ENCODE data around the gene IL17REL.

The IL17REL gene

DNA sequence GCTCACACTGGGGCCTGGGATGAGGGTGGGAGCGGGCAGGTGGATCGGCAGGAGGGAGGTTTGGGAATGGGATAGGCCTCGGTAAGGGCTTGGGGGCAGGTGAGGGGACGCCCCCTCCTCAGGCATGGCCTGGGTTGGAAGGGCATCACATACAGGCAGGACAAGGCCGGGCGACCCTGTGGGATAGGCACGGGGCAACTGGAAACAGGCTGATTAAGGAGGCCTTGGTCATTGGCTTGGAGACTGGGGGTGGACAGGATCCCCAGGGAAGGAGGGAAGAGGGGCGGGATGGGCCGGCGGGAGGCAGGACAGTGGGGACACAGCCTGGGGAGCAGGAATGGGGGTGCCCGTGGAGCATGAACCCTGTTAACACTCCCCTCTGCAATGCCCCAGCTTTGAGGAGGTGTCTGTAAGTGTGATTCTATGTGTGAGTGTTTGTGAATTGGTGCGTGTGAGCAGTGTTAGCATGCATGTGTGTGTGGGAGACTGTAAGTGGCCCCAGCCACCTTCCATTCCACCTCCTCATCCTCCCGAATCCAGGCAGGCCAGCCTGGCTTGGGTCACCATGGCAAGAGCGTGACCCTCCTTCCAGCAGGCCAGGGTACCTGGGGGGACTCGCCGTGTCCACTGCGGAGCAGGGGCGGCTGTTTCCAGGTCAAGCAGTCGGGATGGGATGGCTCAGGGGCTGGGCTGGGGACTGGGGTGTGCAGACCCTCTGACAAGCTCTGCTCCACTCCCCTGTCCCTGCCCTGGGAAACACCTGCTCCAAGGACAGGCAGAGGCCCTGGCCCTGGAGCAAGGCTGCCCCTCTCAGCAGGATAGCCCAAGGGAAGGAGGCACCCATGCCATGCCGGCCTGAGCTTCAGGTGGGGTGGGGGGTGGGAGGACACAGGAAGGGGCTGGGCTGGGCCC is 55.4 kb downstream of the IL17REL start:
- no peak for DNase-seq (ENCODE audit: low spot score)

- no peak for DNase-seq (ENCODE audit: low spot score)
Measured at GRCh38 chr22:49956418-49956770, 56.2 kb downstream of the IL17REL start.

- DNase-seq (ENCODE audit: low spot score) = no peak
Measured at GRCh38 chr22:49955581-49956417, 56.8 kb downstream of the IL17REL start.

GRCh38 chr22:49954991-49955580 is 57.5 kb downstream of the IL17REL start:
- DNase-seq (ENCODE audit: low spot score) = no peak

GRCh38 chr22:49954354-49954753 is 58.2 kb downstream of the IL17REL start:
- DNase-seq (ENCODE audit: low spot score) = no peak

- no peak for DNase-seq (ENCODE audit: low spot score)
Measured at GRCh38 chr22:49953680-49954344, 58.8 kb downstream of the IL17REL start.

DNA sequence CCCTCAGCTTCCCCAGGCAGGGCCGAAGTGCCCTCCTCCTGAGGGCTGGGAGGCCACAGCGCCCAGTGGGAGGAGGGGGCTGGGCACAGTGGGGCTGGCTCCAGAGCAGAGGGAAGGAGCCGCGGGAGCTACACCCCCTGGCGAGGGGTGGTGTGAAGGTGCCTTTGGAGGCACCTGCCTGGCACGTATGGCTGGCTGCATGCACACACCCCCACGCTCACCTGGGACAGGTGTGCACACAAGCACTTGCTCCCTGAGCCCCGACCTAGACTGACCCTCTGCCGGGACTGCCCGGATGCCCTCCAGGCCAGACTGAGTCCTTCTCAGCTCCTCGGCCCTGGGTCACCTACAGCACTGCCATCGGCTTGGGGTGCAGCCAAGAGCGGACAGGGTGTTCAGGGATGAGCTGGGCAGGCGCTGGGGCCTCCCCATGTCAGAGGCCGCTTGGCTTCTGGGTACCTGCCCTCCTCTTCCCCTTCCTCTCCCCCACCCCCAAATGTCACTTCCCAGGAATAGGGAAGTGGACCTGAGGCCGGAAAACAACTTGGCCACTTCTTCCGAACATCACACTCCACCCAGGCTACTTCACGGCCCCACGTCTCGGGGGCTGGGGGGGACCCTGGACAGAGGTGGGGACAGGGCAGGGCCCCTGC is 59.4 kb downstream of the IL17REL start:
- DNase-seq (ENCODE audit: low spot score) = no peak

- no peak for DNase-seq (ENCODE audit: low spot score)
Measured at GRCh38 chr22:49951986-49952896, 60.3 kb downstream of the IL17REL start.

GRCh38 chr22:49951678-49951985 is 60.9 kb downstream of the IL17REL start:
- no peak for DNase-seq (ENCODE audit: low spot score)

- DNase-seq (ENCODE audit: low spot score) = no peak
Measured at GRCh38 chr22:49951000-49951677, 61.4 kb downstream of the IL17REL start.

GRCh38 chr22:49950396-49950994 is 62.1 kb downstream of the IL17REL start:
- DNase-seq (ENCODE audit: low spot score) = no peak

GRCh38 chr22:49949914-49950292 is 62.7 kb downstream of the IL17REL start:
- DNase-seq (ENCODE audit: low spot score) = no peak

DNA sequence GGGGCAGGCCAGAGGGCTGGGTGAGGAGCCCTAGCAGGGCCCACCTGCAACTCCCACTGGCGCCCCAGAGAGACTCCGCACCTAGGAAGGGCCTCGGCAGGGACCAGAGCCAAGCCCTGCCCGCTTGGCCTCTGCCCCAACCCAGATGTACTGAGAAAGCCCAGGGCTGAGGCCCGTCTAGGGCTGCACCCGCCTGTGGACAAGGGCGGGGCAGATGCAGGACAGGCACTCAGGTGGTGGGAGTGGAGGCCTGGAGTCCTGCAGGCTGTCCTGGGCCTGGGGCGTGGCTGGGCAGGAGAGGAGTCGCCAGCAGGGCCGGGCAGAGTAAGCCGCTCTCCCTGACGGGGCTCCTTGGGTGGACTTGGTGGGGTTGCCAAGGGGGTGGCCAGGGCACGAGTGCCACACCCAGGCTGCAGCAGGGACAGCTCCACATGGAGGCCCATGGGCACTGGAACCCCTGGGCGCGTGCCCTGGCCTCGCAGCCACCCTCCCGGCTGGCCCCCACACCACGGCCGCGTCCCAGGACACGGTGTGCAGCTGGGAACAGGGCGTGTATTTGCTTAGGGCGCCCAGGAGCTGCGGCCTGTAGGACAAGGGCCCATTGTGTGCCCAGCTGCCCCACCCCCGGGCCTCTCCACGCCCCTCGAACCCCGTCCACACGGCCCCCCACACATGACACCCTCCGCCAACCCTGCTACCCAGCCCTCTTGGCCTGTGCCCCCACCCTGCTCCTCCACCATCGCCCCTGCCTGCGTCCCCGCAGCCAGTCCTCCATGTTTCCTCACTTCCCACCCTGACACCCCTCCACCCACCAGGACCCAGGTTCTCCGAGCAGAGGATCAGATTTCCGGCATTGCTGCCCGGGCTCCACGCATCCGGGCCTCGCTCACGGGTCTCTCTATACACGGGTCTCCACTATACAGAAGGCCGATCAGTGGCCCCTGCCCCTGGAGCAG is 63.3 kb downstream of the IL17REL start:
- DNase-seq (ENCODE audit: low spot score) = no peak

GRCh38 chr22:49948116-49948957 is 64.2 kb downstream of the IL17REL start:
- DNase-seq (ENCODE audit: low spot score) = no peak

DNA sequence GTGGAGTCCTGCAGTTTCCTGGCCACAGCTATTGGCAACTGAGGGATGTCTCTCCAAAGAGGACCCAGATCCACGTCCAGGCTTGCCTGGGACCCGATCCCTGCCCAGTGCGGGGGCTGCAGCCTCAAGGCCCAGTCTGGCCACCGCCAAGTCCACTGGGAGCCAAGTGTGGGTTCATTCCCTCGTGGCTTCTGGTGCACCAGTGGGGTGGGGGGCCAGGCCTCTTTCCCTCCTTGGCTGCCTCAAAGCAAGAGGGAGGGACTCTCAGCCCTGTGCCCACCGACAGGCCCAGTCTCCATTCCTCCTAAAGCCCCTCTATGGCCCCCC is 65.3 kb downstream of the IL17REL start:
- DNase-seq (ENCODE audit: low spot score) = no peak

DNA sequence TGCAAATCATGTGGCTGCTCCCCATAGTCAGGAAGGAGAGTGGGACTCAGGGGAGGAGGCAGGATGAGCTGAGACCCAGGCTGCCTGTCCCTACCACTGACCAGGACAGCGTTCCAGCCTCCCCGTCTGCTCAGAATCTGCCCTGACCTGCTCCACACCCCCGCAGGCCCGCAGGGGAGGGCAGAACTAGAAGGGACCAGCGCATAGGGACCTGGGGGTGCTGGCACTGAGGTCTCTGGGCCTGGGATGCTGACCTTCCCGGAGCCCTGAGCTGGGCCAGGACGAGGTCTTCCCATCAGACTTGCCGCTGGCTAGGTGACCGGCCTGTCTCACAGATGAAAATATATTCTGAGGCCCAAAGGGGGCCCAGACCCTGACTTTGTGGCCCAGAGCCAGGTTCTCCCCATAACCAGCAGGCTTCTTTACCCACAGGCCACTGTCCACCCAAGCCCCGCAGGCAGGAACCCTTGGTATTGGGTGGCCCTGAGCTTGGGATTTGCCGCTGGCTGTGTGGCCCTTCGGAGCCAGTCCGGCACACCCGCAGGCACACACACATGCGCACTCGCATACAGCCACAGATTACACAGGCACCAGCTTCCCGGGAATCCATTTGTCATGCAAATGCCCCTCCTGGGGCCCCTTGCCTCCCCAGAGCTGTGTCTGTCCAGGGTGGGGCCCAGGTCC is 65.8 kb downstream of the IL17REL start:
- DNase-seq (ENCODE audit: low spot score) = no peak

All from CD4-positive, alpha-beta T cell treated with Interleukin-2 at 100 ng/mL for 4 hours (primary cell).